HepG2 (cell line): ENCODE data around the gene CASKIN2. TPM values are rescaled to one million over a fixed set of nuclear protein-coding genes. Genes with fewer than 3 reads are reported as not detected.
A peak's percentile ranks its signal among the peaks of the same experiment; 100 is the strongest.

ENCODE experiments used
- CTCF ChIP-seq: sonication (generic); formaldehyde crosslinking; IDR thresholded peaks from 2 replicates; pipeline ENCODE4 v1.5.0; 2020; ENCODE audit warnings: mild to moderate bottlenecking, missing genetic modification reagents, moderate library complexity
- ELF4 ChIP-seq: sonication (generic); formaldehyde crosslinking; IDR thresholded peaks from 2 replicates; pipeline ENCODE4 v1.5.0; 2020; ENCODE audit warnings: missing genetic modification reagents, mild to moderate bottlenecking, moderate library complexity, borderline replicate concordance
- GTF3A ChIP-seq: sonication (generic); formaldehyde crosslinking; conservative IDR thresholded peaks from 2 replicates; pipeline ENCODE4 v1.4.0; 2020; ENCODE audit warnings: mild to moderate bottlenecking, missing genetic modification reagents
- HMG20A ChIP-seq: IDR thresholded peaks from 2 replicates; pipeline ENCODE4 v1.6.1; 2016; ENCODE audit warnings: borderline replicate concordance
- HOXA9 ChIP-seq: sonication (generic); formaldehyde crosslinking; IDR thresholded peaks from 2 replicates; pipeline ENCODE4 v1.8.1; 2022; ENCODE audit warnings: missing genetic modification reagents, mild to moderate bottlenecking, moderate library complexity, borderline replicate concordance
- KDM1A ChIP-seq: IDR thresholded peaks from 2 replicates; pipeline ENCODE4 v1.6.1; 2016; ENCODE audit warnings: missing compliant biosample characterization
- MAZ ChIP-seq, 2 experiments: sonication (generic) in 1 of 2; formaldehyde crosslinking in 1 of 2; IDR thresholded peaks; 2 replicates each; pipeline versions ENCODE4 v1.5.0 to v1.6.1; 2012 to 2020; ENCODE audit warnings: low read depth in 2 of 2, mild to moderate bottlenecking in 2 of 2, borderline replicate concordance in 1 of 2, improper control_type of control experiment in 1 of 2, low read length in 1 of 2, missing genetic modification reagents in 1 of 2, moderate library complexity in 1 of 2
- MIER2 ChIP-seq: IDR thresholded peaks from 2 replicates; pipeline ENCODE4 v1.6.1; 2016; ENCODE audit warnings: missing biosample characterization, missing genetic modification reagents
- NR1H2 ChIP-seq: sonication (generic); formaldehyde crosslinking; IDR thresholded peaks from 2 replicates; pipeline ENCODE4 v1.8.1; 2022; ENCODE audit warnings: low read depth, missing genetic modification reagents, borderline replicate concordance
- PAX8 ChIP-seq: sonication (generic); formaldehyde crosslinking; IDR thresholded peaks from 2 replicates; pipeline ENCODE4 v1.8.0; 2022; ENCODE audit warnings: mild to moderate bottlenecking, missing genetic modification reagents, borderline replicate concordance
- RFX1 ChIP-seq: fragments of 450-650 bp; IDR thresholded peaks from 2 replicates; pipeline ENCODE4 v1.6.1; 2017
- RFX3 ChIP-seq: IDR thresholded peaks from 2 replicates; pipeline ENCODE4 v1.6.1; 2016; ENCODE audit warnings: missing biosample characterization, missing genetic modification reagents
- SP5 ChIP-seq: IDR thresholded peaks from 2 replicates; pipeline ENCODE4 v1.6.1; 2016; ENCODE audit warnings: low read depth, borderline replicate concordance
- ZFP36 ChIP-seq: fragments of 150-350 bp; IDR thresholded peaks from 2 replicates; pipeline ENCODE4 v1.6.1; 2018; ENCODE audit warnings: borderline replicate concordance, low read length, low read depth; ENCODE audit not compliant: partially characterized antibody
- ZMAT3 ChIP-seq: sonication (generic); formaldehyde crosslinking; conservative IDR thresholded peaks from 2 replicates; pipeline ENCODE4 v1.7.0; 2021; ENCODE audit warnings: missing genetic modification reagents
- ZNF577 ChIP-seq: sonication (generic); formaldehyde crosslinking; IDR thresholded peaks from 2 replicates; pipeline ENCODE4 v1.4.0; 2020; ENCODE audit warnings: mild to moderate bottlenecking, low read depth, missing genetic modification reagents, borderline replicate concordance
- ZZZ3 ChIP-seq: sonication (generic); formaldehyde crosslinking; IDR thresholded peaks from 2 replicates; pipeline ENCODE4 v1.4.0; 2020; ENCODE audit warnings: missing genetic modification reagents, mild to moderate bottlenecking, borderline replicate concordance
- polyA plus RNA-seq, 8 experiments: library from polyadenylated mRNA; depleted of rRNA in 3 of 8; stranded (reverse) in 7 of 8; unstranded in 1 of 8; fragments of >200 nt; fragmentation: Illumina TruSeq in 4 of 8; extraction: Trizol in 4 of 8; gene quantifications; 2 replicates each; pipeline versions ENCODE4 v1.2.1 to v1.2.3, GENCODE V29; 2011 to 2016; ENCODE audit warnings: low read depth in 4 of 8, missing spikeins in 1 of 8, mixed read lengths in 1 of 8; ENCODE audit not compliant: insufficient read depth in 1 of 8
- total RNA-seq, 5 experiments: library from RNA; depleted of rRNA; stranded (reverse); fragments of >200 nt; fragmentation: Illumina TruSeq; extraction: Trizol; gene quantifications; 2 replicates each; pipeline ENCODE4 v1.2.3, GENCODE V29; 2016; ENCODE audit warnings: low read depth in 1 of 5
- TF ChIP-seq, protein P1 (sequence below): sonication (generic); formaldehyde crosslinking; IDR thresholded peaks from 2 replicates; pipeline ENCODE4 v1.9.0; 2021; ENCODE audit warnings: missing genetic modification reagents, borderline replicate concordance
- TF ChIP-seq, protein P2 (sequence below): sonication (generic); formaldehyde crosslinking; IDR thresholded peaks from 2 replicates; pipeline ENCODE4 v1.8.0; 2022; ENCODE audit warnings: missing genetic modification reagents, mild to moderate bottlenecking, borderline replicate concordance
- TF ChIP-seq, protein P3 (sequence below): sonication (generic); formaldehyde crosslinking; IDR thresholded peaks from 2 replicates; pipeline ENCODE4 v1.5.1; 2020; ENCODE audit warnings: mild to moderate bottlenecking, missing genetic modification reagents

Gene CASKIN2
- total and polyA plus RNA-seq, 2 of the 13 experiments (the other 11 are each of a cell fraction or from before 2014, with no cell fraction given) = 5.2 to 7.8 TPM

DNA sequence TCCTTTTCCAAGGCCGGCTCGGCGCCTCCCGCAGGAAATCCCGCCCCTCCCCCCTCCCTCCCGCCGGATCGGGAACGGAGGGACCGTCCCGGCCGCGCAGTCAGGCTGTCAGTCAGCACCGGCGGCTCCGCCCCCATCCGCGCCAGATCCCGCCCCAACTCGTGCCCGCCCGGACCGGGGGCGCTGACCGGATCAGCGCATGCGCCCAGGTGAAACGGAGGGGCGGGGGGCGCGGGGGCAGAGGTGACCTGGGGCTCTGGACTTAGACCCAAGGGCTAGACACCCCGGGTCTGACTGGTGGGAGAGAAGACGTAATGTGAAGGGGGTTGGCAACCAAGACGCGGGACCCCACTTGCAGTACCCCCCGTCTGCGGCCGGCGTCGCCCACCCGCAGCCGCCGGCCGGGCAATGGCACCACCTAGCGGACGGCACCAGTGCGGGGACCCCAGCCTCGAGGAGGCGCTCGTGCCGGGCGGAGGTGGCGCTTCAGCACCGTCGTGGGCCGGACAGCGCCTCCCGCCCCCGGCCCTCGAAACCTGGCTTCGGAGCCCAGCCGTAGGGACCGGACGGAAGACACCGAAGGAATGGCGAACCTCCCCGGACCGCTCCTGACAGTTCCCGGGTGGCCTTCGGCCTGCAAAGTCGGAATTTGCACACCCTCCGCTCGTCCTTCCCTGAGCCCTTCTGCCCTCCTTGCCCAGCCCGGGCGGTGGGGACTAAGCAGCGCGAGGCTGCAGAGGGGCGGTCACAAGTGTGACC is at the start of gene CASKIN2 (continued):
- TF ChIP-seq, protein P1, sequence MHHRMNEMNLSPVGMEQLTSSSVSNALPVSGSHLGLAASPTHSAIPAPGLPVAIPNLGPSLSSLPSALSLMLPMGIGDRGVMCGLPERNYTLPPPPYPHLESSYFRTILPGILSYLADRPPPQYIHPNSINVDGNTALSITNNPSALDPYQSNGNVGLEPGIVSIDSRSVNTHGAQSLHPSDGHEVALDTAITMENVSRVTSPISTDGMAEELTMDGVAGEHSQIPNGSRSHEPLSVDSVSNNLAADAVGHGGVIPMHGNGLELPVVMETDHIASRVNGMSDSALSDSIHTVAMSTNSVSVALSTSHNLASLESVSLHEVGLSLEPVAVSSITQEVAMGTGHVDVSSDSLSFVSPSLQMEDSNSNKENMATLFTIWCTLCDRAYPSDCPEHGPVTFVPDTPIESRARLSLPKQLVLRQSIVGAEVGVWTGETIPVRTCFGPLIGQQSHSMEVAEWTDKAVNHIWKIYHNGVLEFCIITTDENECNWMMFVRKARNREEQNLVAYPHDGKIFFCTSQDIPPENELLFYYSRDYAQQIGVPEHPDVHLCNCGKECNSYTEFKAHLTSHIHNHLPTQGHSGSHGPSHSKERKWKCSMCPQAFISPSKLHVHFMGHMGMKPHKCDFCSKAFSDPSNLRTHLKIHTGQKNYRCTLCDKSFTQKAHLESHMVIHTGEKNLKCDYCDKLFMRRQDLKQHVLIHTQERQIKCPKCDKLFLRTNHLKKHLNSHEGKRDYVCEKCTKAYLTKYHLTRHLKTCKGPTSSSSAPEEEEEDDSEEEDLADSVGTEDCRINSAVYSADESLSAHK (CRISPR knock-in tag) = no peak
- TF ChIP-seq RFX3 (CRISPR knock-in tag) (no peak), ELF4 (CRISPR knock-in tag) (peak; percentile 88), ZNF577 (CRISPR knock-in tag) (0 out of 2 replicates have a peak, but pooled peaks have one; percentile 90), SP5 (peak; percentile 98), ZFP36 (no peak), RFX1 (no peak), HOXA9 (0 out of 2 replicates have a peak, but pooled peaks have one; percentile 69), HMG20A (CRISPR knock-in tag) (0 out of 2 replicates have a peak, but pooled peaks have one; percentile 8), CTCF (CRISPR knock-in tag) (peak; percentile 98), GTF3A (CRISPR knock-in tag) (peak; percentile 91; the same call in 1 of the 2 replicates), NR1H2 (CRISPR knock-in tag) (no peak), ZZZ3 (peak; percentile 73), MIER2 (peak; percentile 99), MAZ (IDR thresholded peaks at IDR 0.05; ENCODE audit: borderline replicate concordance, low read depth, low read length) (peak; percentile 88), MAZ (CRISPR knock-in tag; IDR thresholded peaks at IDR 0.05; ENCODE audit: low read depth) (peak; percentile 98), PAX8 (CRISPR knock-in tag) (0 out of 2 replicates have a peak, but pooled peaks have one; percentile 52), KDM1A (CRISPR knock-in tag) (peak; percentile 74; the same call in 1 of the 2 replicates), ZMAT3 (peak; percentile 99)
- TF ChIP-seq, protein P2, sequence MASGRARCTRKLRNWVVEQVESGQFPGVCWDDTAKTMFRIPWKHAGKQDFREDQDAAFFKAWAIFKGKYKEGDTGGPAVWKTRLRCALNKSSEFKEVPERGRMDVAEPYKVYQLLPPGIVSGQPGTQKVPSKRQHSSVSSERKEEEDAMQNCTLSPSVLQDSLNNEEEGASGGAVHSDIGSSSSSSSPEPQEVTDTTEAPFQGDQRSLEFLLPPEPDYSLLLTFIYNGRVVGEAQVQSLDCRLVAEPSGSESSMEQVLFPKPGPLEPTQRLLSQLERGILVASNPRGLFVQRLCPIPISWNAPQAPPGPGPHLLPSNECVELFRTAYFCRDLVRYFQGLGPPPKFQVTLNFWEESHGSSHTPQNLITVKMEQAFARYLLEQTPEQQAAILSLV (CRISPR knock-in tag) = peak; percentile 99
- TF ChIP-seq, protein P3, sequence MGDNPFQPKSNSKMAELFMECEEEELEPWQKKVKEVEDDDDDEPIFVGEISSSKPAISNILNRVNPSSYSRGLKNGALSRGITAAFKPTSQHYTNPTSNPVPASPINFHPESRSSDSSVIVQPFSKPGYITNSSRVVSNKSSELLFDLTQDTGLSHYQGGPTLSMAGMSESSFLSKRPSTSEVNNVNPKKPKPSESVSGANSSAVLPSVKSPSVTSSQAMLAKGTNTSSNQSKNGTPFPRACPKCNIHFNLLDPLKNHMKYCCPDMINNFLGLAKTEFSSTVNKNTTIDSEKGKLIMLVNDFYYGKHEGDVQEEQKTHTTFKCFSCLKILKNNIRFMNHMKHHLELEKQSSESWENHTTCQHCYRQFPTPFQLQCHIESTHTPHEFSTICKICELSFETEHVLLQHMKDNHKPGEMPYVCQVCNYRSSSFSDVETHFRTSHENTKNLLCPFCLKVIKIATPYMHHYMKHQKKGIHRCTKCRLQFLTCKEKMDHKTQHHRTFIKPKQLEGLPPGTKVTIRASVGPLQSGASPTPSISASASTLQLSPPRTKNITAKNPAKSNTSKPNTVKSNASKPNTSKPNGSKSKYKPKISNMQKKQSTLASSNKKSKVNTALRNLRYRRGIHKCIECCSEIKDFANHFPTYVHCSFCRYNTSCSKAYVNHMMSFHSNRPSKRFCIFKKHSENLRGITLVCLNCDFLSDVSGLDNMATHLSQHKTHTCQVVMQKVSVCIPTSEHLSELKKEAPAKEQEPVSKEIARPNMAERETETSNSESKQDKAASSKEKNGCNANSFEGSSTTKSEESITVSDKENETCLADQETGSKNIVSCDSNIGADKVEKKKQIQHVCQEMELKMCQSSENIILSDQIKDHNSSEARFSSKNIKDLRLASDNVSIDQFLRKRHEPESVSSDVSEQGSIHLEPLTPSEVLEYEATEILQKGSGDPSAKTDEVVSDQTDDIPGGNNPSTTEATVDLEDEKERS = peak; percentile 96
